Choroid plexus epithelial cell (primary cell): Measurements from ENCODE around the gene CGREF1.

ENCODE experiments used
- DNase-seq: peaks from one replicate; pipeline ENCODE4 v3.0.0-alpha.2; 2010; ENCODE audit warnings: low read depth
- H3K4me3 ChIP-seq: 2 replicates; pipeline ENCODE4 v1.5.1; 2011; ENCODE audit warnings: low read depth, mild to moderate bottlenecking, control low read depth, low read length, moderate library complexity
- CTCF ChIP-seq: conservative IDR thresholded peaks from 2 replicates; pipeline ENCODE4 v1.5.1; 2011; ENCODE audit warnings: low read depth, mild to moderate bottlenecking, control low read depth, inconsistent platforms, low read length, moderate library complexity

The CGREF1 gene

GRCh38 chr2:27095745-27096651 lies 22.9 kb downstream of the CGREF1 start:
- DNase-seq, result peak; percentile 80
- TF ChIP-seq CTCF, result no peak
- H3K4me3 ChIP-seq, result peak overlapping the region; percentile 54

GRCh38 chr2:27095427-27095744 lies 23.5 kb downstream of the CGREF1 start:
- no peak for TF ChIP-seq CTCF
- DNase-seq, result no peak
- no peak overlapping the region for H3K4me3 ChIP-seq

- H3K4me3 ChIP-seq, result no peak overlapping the region
- TF ChIP-seq CTCF, result no peak
- DNase-seq, result no peak
Measured at GRCh38 chr2:27094353-27094984, 24.5 kb downstream of the CGREF1 start.

- no peak for DNase-seq
- H3K4me3 ChIP-seq, result no peak overlapping the region
- no peak for TF ChIP-seq CTCF
Measured at GRCh38 chr2:27093430-27094352, 25.2 kb downstream of the CGREF1 start.

- no peak overlapping the region for H3K4me3 ChIP-seq
- no peak for TF ChIP-seq CTCF
Measured at GRCh38 chr2:27092696-27093429, 26.1 kb downstream of the CGREF1 start.

GRCh38 chr2:27091746-27092695 lies 26.9 kb downstream of the CGREF1 start:
- TF ChIP-seq CTCF, result no peak
- no peak overlapping the region for H3K4me3 ChIP-seq
- no peak for DNase-seq

More at GRCh38 chr2:27092696-27093429, 26.1 kb downstream of the CGREF1 start:
- DNase-seq, result no peak
